Motor neuron (in vitro differentiated cells): Measurements from ENCODE around the gene XRN2. TPM values are rescaled to one million over a fixed set of nuclear protein-coding genes. Genes with fewer than 3 reads are reported as not detected.
"Not testable (repeated sequence)": the region's sequence is repeated elsewhere in the genome, so short reads cannot be mapped to it uniquely, and the experiment has no call there.

Experiments
- ATAC-seq, 8 experiments: fragments of 200-7000 bp; cut with Tn5 transposase; replicated peaks in 6 of 8; 2 replicates each; pipeline ENCODE4 v1.8.0; 2021; ENCODE audit warnings: mild to moderate bottlenecking in 8 of 8, moderate library complexity in 8 of 8
- H3K27ac ChIP-seq, 2 donors: fragments of 250-450 bp; sonication (Bioruptor Pico); 2 replicates each; pipeline ENCODE4 v1.9.0; 2021; ENCODE audit warnings: antibody characterized with exemption in 2 of 2, mild to moderate bottlenecking in 2 of 2, moderate library complexity in 1 of 2
- H3K4me1 ChIP-seq, 2 donors: fragments of 250-450 bp; sonication (Bioruptor Pico); replicated peaks in 1 of 2; 2 replicates each; pipeline ENCODE4 v1.6.1; 2021; ENCODE audit warnings: antibody characterized with exemption in 2 of 2, mild to moderate bottlenecking in 2 of 2, moderate library complexity in 1 of 2
- H3K4me3 ChIP-seq, 5 donors: fragments of 250-450 bp; sonication (Bioruptor Pico); 2 replicates each; pipeline ENCODE4 v1.9.0; 2021; ENCODE audit warnings: antibody characterized with exemption in 5 of 5, mild to moderate bottlenecking in 5 of 5, moderate library complexity in 4 of 5
- WGBS, 10 experiments: fragments of 450-650 bp; shearing (Covaris generic); methylation state at CpG; one replicate each; pipeline ENCODE4 v1.0.0; 2022; 5-methylcytosine and 5-hydroxymethylcytosine counted together
- in situ Hi-C, 9 experiments: fragments of 400-800 bp; cut with MboI; loops; one replicate each; pipeline ENCODE4 v1.15.0; 2021; ENCODE audit warnings: low sequenced_read_pairs in 9 of 9, low pct_unique_long_range_greater_than_20kb in 2 of 9; ENCODE audit not compliant: unreplicated experiment in 9 of 9
- total RNA-seq, 8 experiments: library from RNA; unstranded; fragments of 300-600 nt; gene quantifications; 2 replicates each; pipeline versions ENCODE4 v1.2.3 to v1.2.4, GENCODE V29; 2022

Gene XRN2
- total RNA-seq, 8 experiments from 2014 or later = 43.4 to 102 (median 71.2) TPM

DNA sequence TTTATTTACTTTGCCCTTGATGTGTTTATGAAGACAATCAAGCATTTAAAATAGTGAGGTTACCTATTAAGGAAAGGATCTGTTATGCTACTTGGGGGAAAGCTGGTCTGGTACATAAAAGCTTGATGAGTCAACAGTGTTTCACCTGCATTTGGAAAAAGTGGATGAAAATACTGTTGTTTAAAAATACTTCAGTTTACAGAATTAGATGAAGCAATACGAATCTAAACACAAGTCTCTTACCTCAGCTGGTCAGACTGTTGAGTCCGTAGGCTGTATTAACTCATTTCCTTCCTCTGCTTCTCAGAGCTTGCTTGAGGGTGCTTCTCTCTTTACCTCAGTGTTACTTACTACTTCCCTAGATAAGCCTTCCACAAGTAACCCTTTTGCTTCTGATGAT is 58.1 kb downstream of the XRN2 start:
- Histone ChIP-seq H3K4me3 (no peak overlapping the region), H3K27ac (no peak overlapping the region), H3K4me1 (no peaks in the 10 kb centered on the region)
- peak in 1 of 8 experiments; percentile 12 for ATAC-seq
- in situ Hi-C loops = no loop called here
- 50 to 100% (median 92%) methylated on average over 1 to 2 of the region's 2 CpGs; no CpG with 5 or more reads in 3 of the 10 experiments for WGBS, 10 experiments

DNA sequence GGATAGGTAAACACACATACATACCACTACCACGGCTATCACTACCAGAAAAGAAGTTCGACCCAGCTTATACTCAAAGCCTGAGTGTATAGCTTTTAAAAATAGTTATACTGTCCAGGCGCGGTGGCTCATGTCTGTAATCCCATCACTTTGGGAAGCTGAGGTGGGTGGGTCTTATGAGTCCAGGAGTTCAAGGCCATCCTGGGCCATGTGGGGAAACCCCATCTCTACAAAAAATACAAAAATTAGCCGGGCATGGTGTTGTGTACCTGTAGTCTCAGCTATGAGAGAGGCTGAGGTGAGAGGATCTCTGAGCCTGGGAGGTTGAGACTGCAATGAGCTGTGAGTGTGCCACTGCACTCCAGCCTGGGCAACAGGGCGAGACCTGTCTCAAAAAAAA is 61.3 kb downstream of the XRN2 start:
- H3K4me3 ChIP-seq = no peak overlapping the region
- ATAC-seq = no peak
- no peaks in the 10 kb centered on the region for H3K4me1 ChIP-seq
- 90 to 100% (median 100%) methylated on average over 2 to 5 of the region's 6 CpGs; no CpG with 5 or more reads in 2 of the 10 experiments for WGBS, 10 experiments
- in situ Hi-C loops = no loop called here
- H3K27ac ChIP-seq = no peak overlapping the region

DNA sequence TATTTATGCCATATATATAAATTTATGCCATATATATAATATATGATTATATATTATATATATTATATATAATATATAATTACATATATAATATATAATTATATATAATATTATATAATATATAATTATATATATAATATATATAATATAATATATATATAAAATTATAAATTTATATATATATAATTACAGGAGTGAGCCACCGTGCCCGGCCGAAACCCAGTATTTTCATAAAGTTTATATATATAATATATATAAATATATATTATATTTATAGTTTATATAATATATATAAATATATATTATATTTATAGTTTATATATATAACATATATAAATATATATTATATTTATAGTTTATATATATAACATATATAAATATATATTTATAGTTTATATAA is 62.6 kb downstream of the XRN2 start:
- 94 to 100% (median 97%) methylated on average over 2 to 3 of the region's 3 CpGs; no CpG with 5 or more reads in 3 of the 10 experiments for WGBS, 10 experiments
- ATAC-seq = no peak

GRCh38 chr20:21366273-21366672 is 63.1 kb downstream of the XRN2 start:
- WGBS, 10 experiments = 40 to 100% (median 93%) methylated on average over 1 to 8 of the region's 9 CpGs; no CpG with 5 or more reads in 1 of the 10 experiments
- H3K27ac ChIP-seq, ATAC-seq, H3K4me1 ChIP-seq, H3K4me3 ChIP-seq, in situ Hi-C loops: not testable (repeated sequence)

More for the DNA sequence above, 62.6 kb downstream of the XRN2 start:
- no peak overlapping the region for H3K27ac ChIP-seq
- in situ Hi-C loops = no loop called here
- no peaks in the 10 kb centered on the region for H3K4me1 ChIP-seq
- no peak overlapping the region for H3K4me3 ChIP-seq

GRCh38 chr20:21368791-21369190 is 65.7 kb downstream of the XRN2 start:
- no peak overlapping the region for H3K4me3 ChIP-seq
- ATAC-seq = no peak
- no peaks in the 10 kb centered on the region for H3K4me1 ChIP-seq
- in situ Hi-C loops = no loop called here
- no peak overlapping the region for H3K27ac ChIP-seq
- 0 to 100% (median 59%) methylated on average over 1 to 2 of the region's 2 CpGs; no CpG with 5 or more reads in 4 of the 10 experiments for WGBS, 10 experiments

DNA sequence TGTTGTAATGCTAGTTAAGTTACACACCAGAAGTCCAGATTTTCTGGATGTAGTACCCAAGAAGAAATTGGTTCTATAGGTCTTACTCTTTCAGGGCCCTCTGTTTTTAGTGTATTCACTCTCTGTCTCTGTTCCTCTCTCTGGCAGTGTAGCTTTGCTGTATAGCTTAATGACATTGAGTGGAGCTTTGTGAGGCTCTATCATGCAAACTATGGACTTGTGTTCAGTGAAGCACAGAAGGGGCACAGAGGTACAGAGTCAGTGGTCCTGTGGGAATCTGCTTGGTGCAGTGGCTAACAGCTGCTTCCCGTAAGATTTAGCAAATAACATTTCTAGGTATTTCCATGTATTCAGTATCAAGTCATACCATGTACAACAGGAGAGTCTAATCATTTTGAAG is 68.1 kb downstream of the XRN2 start:
- ATAC-seq = no peak
- Histone ChIP-seq H3K4me1 (no peaks in the 10 kb centered on the region), H3K27ac (no peak overlapping the region), H3K4me3 (no peak overlapping the region)
- in situ Hi-C loops = no loop called here
- 50 to 100% (median 100%) methylated on average over 1 of the region's 1 CpG; no CpG with 5 or more reads in 5 of the 10 experiments for WGBS, 10 experiments

GRCh38 chr20:21372016-21372415 is 68.9 kb downstream of the XRN2 start:
- WGBS, 10 experiments = 54 to 100% (median 100%) methylated on average over 1 to 2 of the region's 2 CpGs; no CpG with 5 or more reads in 1 of the 10 experiments
- ATAC-seq = no peak
- Histone ChIP-seq H3K4me1 (no peaks in the 10 kb centered on the region), H3K27ac (no peak overlapping the region), H3K4me3 (no peak overlapping the region)
- in situ Hi-C loops = no loop called here

DNA sequence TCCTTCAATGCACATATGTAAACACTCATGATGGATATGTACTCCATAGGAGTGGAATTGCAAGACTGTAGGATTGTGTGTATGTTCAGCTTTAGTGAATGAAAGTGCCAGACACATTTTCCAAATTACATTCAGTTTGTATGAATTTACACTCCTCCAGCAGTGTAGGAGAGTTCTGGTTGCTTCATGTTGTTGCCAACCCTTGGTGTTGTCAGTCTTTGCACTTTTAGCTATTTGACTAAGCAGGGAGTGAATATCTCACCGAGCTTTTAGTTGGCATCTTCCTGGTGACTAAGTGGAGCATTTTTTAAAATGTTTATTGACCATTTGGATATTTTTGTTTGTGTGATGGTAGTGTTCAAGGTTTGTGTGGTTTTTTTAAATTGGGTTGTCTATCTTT is 70.3 kb downstream of the XRN2 start:
- H3K4me1 ChIP-seq = no peaks in the 10 kb centered on the region
- in situ Hi-C loops = no loop called here
- H3K4me3 ChIP-seq = no peak overlapping the region
- H3K27ac ChIP-seq = no peak overlapping the region
- WGBS, 10 experiments = 13 to 100% (median 74%) methylated on average over 1 of the region's 1 CpG; no CpG with 5 or more reads in 4 of the 10 experiments
- no peak for ATAC-seq

DNA sequence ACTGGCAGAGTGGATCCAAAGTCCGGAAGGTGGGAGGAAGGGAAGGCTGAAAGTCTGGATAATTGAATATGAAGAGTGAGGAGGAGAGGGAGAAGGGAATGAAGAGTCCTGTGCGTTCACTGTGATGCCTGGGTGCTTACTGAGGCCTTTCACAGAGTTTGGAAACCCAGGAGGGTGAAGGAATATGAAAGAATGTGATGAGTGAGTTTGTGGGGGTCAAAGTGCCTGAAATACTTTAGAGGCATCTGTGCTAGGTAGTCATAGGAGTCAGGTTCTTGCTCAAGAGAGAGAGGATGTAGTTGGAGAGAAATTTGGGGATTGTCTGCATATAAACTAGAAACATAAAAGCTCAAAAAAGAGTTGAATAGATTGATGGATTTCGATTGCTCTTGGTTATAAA is 73.5 kb downstream of the XRN2 start:
- H3K4me1 ChIP-seq = no peaks in the 10 kb centered on the region
- no peak for ATAC-seq
- H3K4me3 ChIP-seq = no peak overlapping the region
- no peak overlapping the region for H3K27ac ChIP-seq
- 77 to 100% (median 100%) methylated on average over 1 to 3 of the region's 3 CpGs for WGBS, 10 experiments
- in situ Hi-C loops = no loop called here

GRCh38 chr20:21377701-21378100 is 74.6 kb downstream of the XRN2 start:
- 57 to 100% (median 98%) methylated on average over 1 to 9 of the region's 9 CpGs; no CpG with 5 or more reads in 2 of the 10 experiments for WGBS, 10 experiments
- no peak for ATAC-seq
- in situ Hi-C loops = no loop called here
- no peaks in the 10 kb centered on the region for H3K4me1 ChIP-seq
- H3K4me3 ChIP-seq = no peak overlapping the region
- no peak overlapping the region for H3K27ac ChIP-seq

GRCh38 chr20:21378259-21378658 is 75.1 kb downstream of the XRN2 start:
- in situ Hi-C loops = no loop called here

DNA sequence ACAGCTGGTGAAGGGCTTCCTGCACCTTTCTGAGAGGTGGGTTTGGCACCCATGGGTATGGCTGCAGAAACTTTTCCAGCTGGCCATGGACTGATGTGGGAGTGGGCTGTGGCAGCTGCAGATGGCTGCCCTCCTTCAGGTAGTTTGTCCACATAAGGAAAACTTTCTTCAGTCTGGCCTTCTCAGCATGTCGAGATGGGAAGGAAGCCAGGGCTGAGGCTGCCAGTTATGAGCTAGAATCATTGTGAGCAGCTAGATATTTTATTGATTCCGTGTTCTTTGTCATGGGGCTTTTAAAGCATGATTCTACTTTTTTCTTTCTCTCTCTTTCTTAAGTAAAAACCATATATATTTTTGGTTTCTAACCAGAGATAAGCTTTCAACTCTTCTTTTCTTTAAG is 77.6 kb downstream of the XRN2 start:
- in situ Hi-C loops = no loop called here
- WGBS, 10 experiments = 58 to 100% (median 90%) methylated on average over 1 to 2 of the region's 2 CpGs; no CpG with 5 or more reads in 3 of the 10 experiments
- H3K4me3 ChIP-seq = no peak overlapping the region
- H3K4me1 ChIP-seq = no peaks in the 10 kb centered on the region
- no peak for ATAC-seq
- H3K27ac ChIP-seq = no peak overlapping the region

More at GRCh38 chr20:21378259-21378658, 75.1 kb downstream of the XRN2 start:
- Histone ChIP-seq H3K4me1 (no peaks in the 10 kb centered on the region), H3K27ac (no peak overlapping the region), H3K4me3 (no peak overlapping the region)
- peak in 2 of 8 experiments; percentile 21 to 33 for ATAC-seq
- 68 to 100% (median 90%) methylated on average over 1 to 5 of the region's 5 CpGs; no CpG with 5 or more reads in 1 of the 10 experiments for WGBS, 10 experiments

DNA sequence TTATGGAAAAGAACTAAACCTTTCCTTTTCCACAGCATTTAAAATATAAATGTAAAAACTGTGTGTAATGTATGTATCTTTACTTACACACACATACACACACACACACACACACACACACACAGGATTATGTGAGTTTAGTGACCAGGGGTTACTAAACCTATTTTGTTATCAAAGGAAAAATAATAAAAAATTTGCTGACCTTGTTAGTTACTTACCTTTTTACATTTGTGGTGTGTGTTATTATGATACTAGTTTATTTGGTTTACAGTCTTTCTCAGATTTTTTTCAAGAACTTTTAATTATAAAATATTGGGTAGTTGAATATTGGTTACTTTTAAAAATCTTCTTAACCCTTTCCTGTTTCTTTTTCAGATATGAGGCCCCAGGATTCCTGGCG is 78.5 kb downstream of the XRN2 start:
- in situ Hi-C loops = no loop called here
- H3K27ac ChIP-seq = no peak overlapping the region
- ATAC-seq = no peak
- H3K4me3 ChIP-seq = no peak overlapping the region
- WGBS, 10 experiments = 67 to 100% (median 100%) methylated on average over 1 of the region's 1 CpG; no CpG with 5 or more reads in 1 of the 10 experiments
- H3K4me1 ChIP-seq = no peaks in the 10 kb centered on the region

DNA sequence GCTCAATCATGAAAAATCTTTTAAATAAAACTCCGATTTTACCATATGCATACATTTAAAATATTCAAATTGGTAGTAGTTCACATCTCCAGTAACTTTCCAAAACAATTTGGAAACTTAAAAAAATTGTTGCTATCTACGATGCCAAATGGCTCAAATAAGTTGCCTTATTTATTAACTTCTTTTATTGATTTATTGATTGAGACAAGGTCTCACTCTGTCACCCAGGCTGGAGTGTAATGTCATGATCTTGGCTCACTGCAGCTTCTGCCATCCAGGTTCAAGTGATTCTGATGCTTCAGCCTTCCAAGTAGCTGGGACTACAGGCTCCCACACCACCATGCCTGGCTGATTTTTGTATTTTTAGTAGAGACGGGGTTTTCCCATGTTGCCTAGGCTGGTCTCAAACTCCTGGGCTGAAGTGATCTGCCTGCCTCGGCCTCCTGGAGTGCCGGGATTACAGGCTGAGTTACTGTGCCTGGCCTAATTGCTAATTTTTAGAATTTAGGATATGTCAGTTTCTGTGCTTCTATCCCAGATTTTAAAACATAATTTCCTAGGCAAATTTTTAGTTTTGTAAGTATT is 81.3 kb downstream of the XRN2 start:
- Histone ChIP-seq H3K4me3 (no peak overlapping the region), H3K4me1 (no peaks in the 10 kb centered on the region), H3K27ac (no peak overlapping the region)
- in situ Hi-C loops = no loop called here
- 50 to 100% (median 94%) methylated on average over 1 to 5 of the region's 5 CpGs for WGBS, 10 experiments
- ATAC-seq = no peak
